Panc1 (cell line): ENCODE measurements around the gene CMTM4.

Source experiments
- TCF7L2 ChIP-seq: IDR thresholded peaks from 2 replicates; pipeline ENCODE4 v1.6.1; 2011; ENCODE audit warnings: mild to moderate bottlenecking, low read depth, low read length, inconsistent platforms
- TF ChIP-seq, protein P1 (sequence below): fragments of 450-650 bp; IDR thresholded peaks from 2 replicates; pipeline ENCODE4 v1.5.1; 2017; ENCODE audit warnings: mild to moderate bottlenecking
- TF ChIP-seq, protein P2 (sequence below), 2 experiments: IDR thresholded peaks; 2 replicates each; pipeline ENCODE4 v1.6.1; 2011 to 2012; ENCODE audit warnings: low read depth in 2 of 2, control low read depth in 1 of 2, low read length in 1 of 2, mild to moderate bottlenecking in 1 of 2, moderate library complexity in 1 of 2; ENCODE audit not compliant: insufficient read depth in 1 of 2

DNA sequence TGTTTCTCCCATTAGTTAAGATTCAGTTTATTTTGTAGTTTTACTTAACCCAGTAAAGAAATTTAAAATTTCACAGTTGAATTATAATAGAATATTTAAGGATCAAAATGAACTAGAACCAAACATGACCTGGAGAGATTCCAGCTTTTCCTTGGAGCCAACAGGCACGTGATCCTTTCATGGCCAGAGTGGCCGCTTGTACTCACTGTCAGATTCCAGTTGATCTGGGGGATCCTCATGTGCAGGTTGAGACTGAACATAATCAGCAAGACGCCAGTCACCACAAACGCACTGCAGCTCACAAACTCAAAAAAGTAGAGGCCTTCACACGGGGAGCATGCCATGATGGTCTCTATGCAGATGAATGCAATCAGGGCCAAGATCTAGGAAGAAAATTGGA lies 60.3 kb downstream of the CMTM4 start:
- TF ChIP-seq, protein P1, sequence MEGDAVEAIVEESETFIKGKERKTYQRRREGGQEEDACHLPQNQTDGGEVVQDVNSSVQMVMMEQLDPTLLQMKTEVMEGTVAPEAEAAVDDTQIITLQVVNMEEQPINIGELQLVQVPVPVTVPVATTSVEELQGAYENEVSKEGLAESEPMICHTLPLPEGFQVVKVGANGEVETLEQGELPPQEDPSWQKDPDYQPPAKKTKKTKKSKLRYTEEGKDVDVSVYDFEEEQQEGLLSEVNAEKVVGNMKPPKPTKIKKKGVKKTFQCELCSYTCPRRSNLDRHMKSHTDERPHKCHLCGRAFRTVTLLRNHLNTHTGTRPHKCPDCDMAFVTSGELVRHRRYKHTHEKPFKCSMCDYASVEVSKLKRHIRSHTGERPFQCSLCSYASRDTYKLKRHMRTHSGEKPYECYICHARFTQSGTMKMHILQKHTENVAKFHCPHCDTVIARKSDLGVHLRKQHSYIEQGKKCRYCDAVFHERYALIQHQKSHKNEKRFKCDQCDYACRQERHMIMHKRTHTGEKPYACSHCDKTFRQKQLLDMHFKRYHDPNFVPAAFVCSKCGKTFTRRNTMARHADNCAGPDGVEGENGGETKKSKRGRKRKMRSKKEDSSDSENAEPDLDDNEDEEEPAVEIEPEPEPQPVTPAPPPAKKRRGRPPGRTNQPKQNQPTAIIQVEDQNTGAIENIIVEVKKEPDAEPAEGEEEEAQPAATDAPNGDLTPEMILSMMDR, result no peak
- TF ChIP-seq TCF7L2, result no peak
- TF ChIP-seq, protein P2, sequence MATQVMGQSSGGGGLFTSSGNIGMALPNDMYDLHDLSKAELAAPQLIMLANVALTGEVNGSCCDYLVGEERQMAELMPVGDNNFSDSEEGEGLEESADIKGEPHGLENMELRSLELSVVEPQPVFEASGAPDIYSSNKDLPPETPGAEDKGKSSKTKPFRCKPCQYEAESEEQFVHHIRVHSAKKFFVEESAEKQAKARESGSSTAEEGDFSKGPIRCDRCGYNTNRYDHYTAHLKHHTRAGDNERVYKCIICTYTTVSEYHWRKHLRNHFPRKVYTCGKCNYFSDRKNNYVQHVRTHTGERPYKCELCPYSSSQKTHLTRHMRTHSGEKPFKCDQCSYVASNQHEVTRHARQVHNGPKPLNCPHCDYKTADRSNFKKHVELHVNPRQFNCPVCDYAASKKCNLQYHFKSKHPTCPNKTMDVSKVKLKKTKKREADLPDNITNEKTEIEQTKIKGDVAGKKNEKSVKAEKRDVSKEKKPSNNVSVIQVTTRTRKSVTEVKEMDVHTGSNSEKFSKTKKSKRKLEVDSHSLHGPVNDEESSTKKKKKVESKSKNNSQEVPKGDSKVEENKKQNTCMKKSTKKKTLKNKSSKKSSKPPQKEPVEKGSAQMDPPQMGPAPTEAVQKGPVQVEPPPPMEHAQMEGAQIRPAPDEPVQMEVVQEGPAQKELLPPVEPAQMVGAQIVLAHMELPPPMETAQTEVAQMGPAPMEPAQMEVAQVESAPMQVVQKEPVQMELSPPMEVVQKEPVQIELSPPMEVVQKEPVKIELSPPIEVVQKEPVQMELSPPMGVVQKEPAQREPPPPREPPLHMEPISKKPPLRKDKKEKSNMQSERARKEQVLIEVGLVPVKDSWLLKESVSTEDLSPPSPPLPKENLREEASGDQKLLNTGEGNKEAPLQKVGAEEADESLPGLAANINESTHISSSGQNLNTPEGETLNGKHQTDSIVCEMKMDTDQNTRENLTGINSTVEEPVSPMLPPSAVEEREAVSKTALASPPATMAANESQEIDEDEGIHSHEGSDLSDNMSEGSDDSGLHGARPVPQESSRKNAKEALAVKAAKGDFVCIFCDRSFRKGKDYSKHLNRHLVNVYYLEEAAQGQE (IDR thresholded peaks at IDR 0.05; ENCODE audit: insufficient read depth in 1 of 2, low read depth in 2 of 2, low read length in 1 of 2), result no peak
